Thyroid gland (tissue), 4 donors: Measurements from ENCODE around the gene TRPV3.
"Not testable (repeated sequence)": the region's sequence is repeated elsewhere in the genome, so short reads cannot be mapped to it uniquely, and the experiment has no call there.

Experiments
- CTCF ChIP-seq, 6 experiments: fragments of 200-600 bp in 3 of 6; fragments of 450-650 bp in 3 of 6; sonication (generic) in 3 of 6; IDR thresholded peaks; one replicate each; pipeline ENCODE4 v1.5.1; 2016 to 2019; ENCODE audit warnings: antibody characterized with exemption in 6 of 6, mild to moderate bottlenecking in 2 of 6, inconsistent platforms in 1 of 6, moderate library complexity in 1 of 6
- POLR2A ChIP-seq, 2 donors: fragments of 450-650 bp; IDR thresholded peaks; one replicate each; pipeline ENCODE4 v1.6.1; 2017; ENCODE audit warnings: antibody characterized with exemption in 2 of 2, mild to moderate bottlenecking in 2 of 2, moderate library complexity in 1 of 2

- TF ChIP-seq CTCF, POLR2A (IDR thresholded peaks at IDR 0.05): not testable (repeated sequence)
Observed at GRCh38 chr17:3466355-3466754, 91.3 kb downstream of the TRPV3 start.
